Measurements from ENCODE around the gene TUBGCP4.

DNA sequence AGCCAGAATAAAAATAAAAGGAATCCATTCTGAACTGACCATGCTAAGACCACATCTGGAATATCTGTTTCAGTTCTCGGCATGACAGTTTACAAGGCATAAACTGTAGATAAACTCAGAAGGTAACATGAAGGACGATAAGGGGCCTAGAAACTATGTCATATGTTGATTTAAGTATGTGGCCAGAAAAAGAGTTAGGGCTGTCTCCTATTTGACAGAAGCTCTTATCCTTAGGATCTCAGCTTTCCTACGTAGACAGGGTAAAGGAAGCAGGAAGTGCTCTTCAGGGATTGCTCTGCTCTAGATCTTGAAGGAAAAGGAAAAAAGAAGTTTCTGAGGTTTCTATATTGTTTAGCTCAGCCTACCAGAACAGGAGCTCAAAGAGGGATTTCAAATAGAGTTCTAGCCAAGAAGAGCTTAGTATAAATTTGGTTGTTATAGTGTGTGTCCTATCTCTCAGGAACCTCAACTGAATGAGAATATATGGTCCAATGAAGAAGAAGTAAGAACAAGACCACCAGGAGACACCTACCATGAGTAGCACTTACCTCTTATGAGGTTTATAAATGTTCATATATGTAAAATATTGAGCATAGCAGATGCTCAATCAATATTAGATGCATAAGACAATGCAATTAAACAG, 62.9 kb downstream of the TUBGCP4 start:
- TF ChIP-seq, protein P1, sequence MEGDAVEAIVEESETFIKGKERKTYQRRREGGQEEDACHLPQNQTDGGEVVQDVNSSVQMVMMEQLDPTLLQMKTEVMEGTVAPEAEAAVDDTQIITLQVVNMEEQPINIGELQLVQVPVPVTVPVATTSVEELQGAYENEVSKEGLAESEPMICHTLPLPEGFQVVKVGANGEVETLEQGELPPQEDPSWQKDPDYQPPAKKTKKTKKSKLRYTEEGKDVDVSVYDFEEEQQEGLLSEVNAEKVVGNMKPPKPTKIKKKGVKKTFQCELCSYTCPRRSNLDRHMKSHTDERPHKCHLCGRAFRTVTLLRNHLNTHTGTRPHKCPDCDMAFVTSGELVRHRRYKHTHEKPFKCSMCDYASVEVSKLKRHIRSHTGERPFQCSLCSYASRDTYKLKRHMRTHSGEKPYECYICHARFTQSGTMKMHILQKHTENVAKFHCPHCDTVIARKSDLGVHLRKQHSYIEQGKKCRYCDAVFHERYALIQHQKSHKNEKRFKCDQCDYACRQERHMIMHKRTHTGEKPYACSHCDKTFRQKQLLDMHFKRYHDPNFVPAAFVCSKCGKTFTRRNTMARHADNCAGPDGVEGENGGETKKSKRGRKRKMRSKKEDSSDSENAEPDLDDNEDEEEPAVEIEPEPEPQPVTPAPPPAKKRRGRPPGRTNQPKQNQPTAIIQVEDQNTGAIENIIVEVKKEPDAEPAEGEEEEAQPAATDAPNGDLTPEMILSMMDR (IDR thresholded peaks at IDR 0.05; ENCODE audit: insufficient read depth, low read length) = no peak
- no peak for TF ChIP-seq POLR2AphosphoS5 (IDR thresholded peaks at IDR 0.05; ENCODE audit: low read depth)
- TF ChIP-seq, protein P2, sequence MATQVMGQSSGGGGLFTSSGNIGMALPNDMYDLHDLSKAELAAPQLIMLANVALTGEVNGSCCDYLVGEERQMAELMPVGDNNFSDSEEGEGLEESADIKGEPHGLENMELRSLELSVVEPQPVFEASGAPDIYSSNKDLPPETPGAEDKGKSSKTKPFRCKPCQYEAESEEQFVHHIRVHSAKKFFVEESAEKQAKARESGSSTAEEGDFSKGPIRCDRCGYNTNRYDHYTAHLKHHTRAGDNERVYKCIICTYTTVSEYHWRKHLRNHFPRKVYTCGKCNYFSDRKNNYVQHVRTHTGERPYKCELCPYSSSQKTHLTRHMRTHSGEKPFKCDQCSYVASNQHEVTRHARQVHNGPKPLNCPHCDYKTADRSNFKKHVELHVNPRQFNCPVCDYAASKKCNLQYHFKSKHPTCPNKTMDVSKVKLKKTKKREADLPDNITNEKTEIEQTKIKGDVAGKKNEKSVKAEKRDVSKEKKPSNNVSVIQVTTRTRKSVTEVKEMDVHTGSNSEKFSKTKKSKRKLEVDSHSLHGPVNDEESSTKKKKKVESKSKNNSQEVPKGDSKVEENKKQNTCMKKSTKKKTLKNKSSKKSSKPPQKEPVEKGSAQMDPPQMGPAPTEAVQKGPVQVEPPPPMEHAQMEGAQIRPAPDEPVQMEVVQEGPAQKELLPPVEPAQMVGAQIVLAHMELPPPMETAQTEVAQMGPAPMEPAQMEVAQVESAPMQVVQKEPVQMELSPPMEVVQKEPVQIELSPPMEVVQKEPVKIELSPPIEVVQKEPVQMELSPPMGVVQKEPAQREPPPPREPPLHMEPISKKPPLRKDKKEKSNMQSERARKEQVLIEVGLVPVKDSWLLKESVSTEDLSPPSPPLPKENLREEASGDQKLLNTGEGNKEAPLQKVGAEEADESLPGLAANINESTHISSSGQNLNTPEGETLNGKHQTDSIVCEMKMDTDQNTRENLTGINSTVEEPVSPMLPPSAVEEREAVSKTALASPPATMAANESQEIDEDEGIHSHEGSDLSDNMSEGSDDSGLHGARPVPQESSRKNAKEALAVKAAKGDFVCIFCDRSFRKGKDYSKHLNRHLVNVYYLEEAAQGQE (IDR thresholded peaks at IDR 0.05; ENCODE audit: insufficient replicate concordance, low read depth) = no peak
- no peak for TF ChIP-seq GABPA (IDR thresholded peaks at IDR 0.05; ENCODE audit: low read depth)
- no peak for TF ChIP-seq SPI1 (IDR thresholded peaks at IDR 0.05; ENCODE audit: borderline replicate concordance, low read depth)

Measured in HL-60 (cell line).